Activated naive CD4-positive, alpha-beta T cell treated with anti-CD3 and anti-CD28 coated beads, Interleukin-2, amount 50 U/mL, for 24 hours (primary cell): ENCODE data around the gene PRR14.

Source experiments
- H3K27ac Mint-ChIP-seq: one replicate; pipeline ENCODE4 v1.8.0; 2021; ENCODE audit warnings: mild to moderate bottlenecking, mixed read lengths
- H3K27me3 Mint-ChIP-seq: one replicate; pipeline ENCODE4 v1.8.0; 2021; ENCODE audit warnings: mixed read lengths
- H3K36me3 Mint-ChIP-seq: one replicate; pipeline ENCODE4 v1.8.0; 2021; ENCODE audit warnings: mixed read lengths
- H3K4me1 Mint-ChIP-seq: one replicate; pipeline ENCODE4 v1.8.0; 2021; ENCODE audit warnings: mixed read lengths
- H3K4me3 Mint-ChIP-seq: one replicate; pipeline ENCODE4 v1.8.0; 2021; ENCODE audit warnings: mild to moderate bottlenecking, mixed read lengths
- H3K9me3 Mint-ChIP-seq: one replicate; pipeline ENCODE4 v1.8.0; 2021; ENCODE audit warnings: mixed read lengths

PRR14 gene

GRCh38 chr16:30650369-30651123, at the start of gene PRR14:
Gene PRR14, plus strand, starts transcription at chr16:30650960. Its CDS starts 686 bp downstream, at chr16:30651646.
- Mint-ChIP-seq H3K9me3 (no peaks in the 10 kb centered on the region), H3K36me3 (peaks cover 11% of the 10 kb centered on the region), H3K27me3 (no peaks in the 10 kb centered on the region), H3K4me1 (peaks cover 23% of the 10 kb centered on the region), H3K4me3 (peak within 1 kb of the TSS; percentile 98), H3K27ac (peak within 1 kb of the TSS; percentile 98)

- Mint-ChIP-seq H3K36me3 (peaks cover 7% of the 10 kb centered on the region), H3K27me3 (no peaks in the 10 kb centered on the region), H3K4me1 (peaks cover 8% of the 10 kb centered on the region), H3K4me3 (no peak overlapping the region), H3K27ac (peak overlapping the region; percentile 68), H3K9me3 (no peaks in the 10 kb centered on the region)
Observed at GRCh38 chr16:30601966-30602365, 48.8 kb upstream of the PRR14 start.

GRCh38 chr16:30602616-30603277, 48.0 kb upstream of the PRR14 start:
- H3K27ac Mint-ChIP-seq = no peak overlapping the region
- no peaks in the 10 kb centered on the region for H3K27me3 Mint-ChIP-seq
- no peak overlapping the region for H3K4me3 Mint-ChIP-seq
- H3K9me3 Mint-ChIP-seq = no peaks in the 10 kb centered on the region
- peaks cover 7% of the 10 kb centered on the region for H3K36me3 Mint-ChIP-seq
- H3K4me1 Mint-ChIP-seq = peaks cover 13% of the 10 kb centered on the region

DNA sequence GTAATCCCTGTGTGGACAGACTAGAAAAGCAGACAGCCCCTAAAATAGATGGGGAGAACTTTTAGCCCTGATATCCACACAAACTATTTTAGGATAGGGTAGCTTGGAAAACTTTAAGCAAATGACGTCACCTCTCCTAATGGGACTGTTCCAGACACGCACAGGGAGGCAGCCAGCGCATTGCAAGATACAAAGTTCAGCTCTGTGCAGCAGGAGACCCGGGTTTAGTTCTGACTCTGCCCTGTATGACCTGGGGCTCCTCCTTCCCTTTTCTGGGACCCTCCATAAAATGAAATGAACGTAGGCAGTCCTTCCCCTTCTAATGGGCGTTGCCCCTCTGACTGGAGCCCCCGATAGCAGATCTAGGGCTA, 46.8 kb upstream of the PRR14 start:
- Mint-ChIP-seq H3K27ac (no peak overlapping the region), H3K36me3 (peaks cover 8% of the 10 kb centered on the region), H3K4me1 (peaks cover 18% of the 10 kb centered on the region), H3K9me3 (no peaks in the 10 kb centered on the region), H3K4me3 (no peak overlapping the region), H3K27me3 (no peaks in the 10 kb centered on the region)

- H3K27me3 Mint-ChIP-seq = no peaks in the 10 kb centered on the region
- H3K9me3 Mint-ChIP-seq = no peaks in the 10 kb centered on the region
- H3K27ac Mint-ChIP-seq = no peak overlapping the region
- peaks cover 22% of the 10 kb centered on the region for H3K4me1 Mint-ChIP-seq
- H3K4me3 Mint-ChIP-seq = no peak overlapping the region
- peaks cover 8% of the 10 kb centered on the region for H3K36me3 Mint-ChIP-seq
Observed at GRCh38 chr16:30604316-30604947, 46.3 kb upstream of the PRR14 start.

- H3K27me3 Mint-ChIP-seq = no peaks in the 10 kb centered on the region
- no peaks in the 10 kb centered on the region for H3K9me3 Mint-ChIP-seq
- H3K4me3 Mint-ChIP-seq = no peak overlapping the region
- H3K36me3 Mint-ChIP-seq = peaks cover 8% of the 10 kb centered on the region
- peaks cover 23% of the 10 kb centered on the region for H3K4me1 Mint-ChIP-seq
- peak overlapping the region; percentile 59 for H3K27ac Mint-ChIP-seq
Observed at GRCh38 chr16:30605158-30605557, 45.6 kb upstream of the PRR14 start.

DNA sequence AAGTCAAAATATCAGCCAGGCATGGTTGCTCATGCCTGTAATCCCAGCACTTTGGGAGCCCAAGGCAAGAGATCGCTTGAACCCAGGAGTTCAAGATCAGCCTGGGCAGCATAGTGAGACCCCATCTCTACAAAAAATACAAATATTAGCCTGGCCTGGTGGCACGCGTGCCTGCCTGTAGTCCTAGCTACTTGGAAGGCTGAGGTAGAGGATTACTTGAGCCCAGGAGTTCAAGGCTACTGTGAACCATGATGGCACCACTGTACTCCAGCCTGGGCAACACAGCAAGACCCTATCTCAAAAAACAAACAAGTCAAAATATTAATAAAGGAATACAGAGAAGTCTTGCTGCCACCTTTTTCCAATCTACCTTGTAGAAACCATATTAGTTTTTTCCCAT, 44.8 kb upstream of the PRR14 start:
- H3K9me3 Mint-ChIP-seq = no peaks in the 10 kb centered on the region
- no peaks in the 10 kb centered on the region for H3K27me3 Mint-ChIP-seq
- no peak overlapping the region for H3K27ac Mint-ChIP-seq
- no peak overlapping the region for H3K4me3 Mint-ChIP-seq
- H3K36me3 Mint-ChIP-seq = peaks cover 8% of the 10 kb centered on the region
- H3K4me1 Mint-ChIP-seq = peaks cover 27% of the 10 kb centered on the region

DNA sequence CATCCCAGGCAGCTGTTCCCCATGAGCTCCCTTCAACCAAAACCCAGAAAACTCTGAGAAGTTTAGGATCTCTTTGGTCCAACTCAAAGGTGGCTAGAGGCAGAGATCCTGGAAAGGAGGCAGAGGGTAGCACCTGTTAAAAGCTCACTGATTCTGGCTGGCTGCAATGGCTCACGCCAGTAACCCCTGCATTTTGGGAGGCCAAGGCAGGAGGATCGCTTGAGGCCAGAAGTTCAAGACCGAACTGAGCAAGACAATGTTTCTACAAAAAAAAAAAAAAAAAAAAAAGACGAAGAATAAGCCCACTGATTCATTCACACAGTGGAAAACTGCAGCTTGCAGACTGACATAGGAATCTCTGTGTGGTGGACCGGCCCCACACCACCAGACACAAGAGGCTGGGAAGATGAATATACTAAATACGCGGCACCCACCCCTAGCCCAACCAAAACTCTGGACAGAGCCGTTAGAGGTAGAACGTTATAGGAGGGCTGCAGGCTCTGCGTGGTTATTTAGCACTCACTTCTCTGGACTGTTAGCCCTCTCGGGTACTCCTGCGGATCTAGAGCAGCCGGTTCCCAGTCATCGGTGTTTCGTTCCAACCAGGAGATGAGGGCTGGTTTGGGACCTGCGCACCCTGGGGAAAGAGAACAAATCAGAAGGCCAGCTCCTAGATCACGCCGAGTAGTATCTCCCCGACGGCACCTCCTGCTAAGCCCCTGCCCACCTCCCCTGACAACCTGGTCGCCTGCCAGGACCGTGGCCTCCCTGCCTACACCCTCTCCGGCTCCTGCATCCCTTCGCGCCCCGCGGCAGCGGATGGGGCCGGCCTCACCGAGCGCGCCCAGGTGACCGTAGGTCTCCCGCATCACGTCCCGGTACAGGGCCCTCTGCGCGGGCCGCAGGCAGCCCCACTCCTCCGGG, 41.5 kb upstream of the PRR14 start:
- H3K27me3 Mint-ChIP-seq = no peaks in the 10 kb centered on the region
- peaks cover 27% of the 10 kb centered on the region for H3K4me1 Mint-ChIP-seq
- H3K27ac Mint-ChIP-seq = peak overlapping the region; percentile 83
- H3K9me3 Mint-ChIP-seq = no peaks in the 10 kb centered on the region
- peaks cover 8% of the 10 kb centered on the region for H3K36me3 Mint-ChIP-seq
- peak overlapping the region; percentile 95 for H3K4me3 Mint-ChIP-seq

- Mint-ChIP-seq H3K4me3 (peak within 1 kb of the TSS; percentile 95), H3K9me3 (no peaks in the 10 kb centered on the region), H3K27ac (peak within 1 kb of the TSS; percentile 98), H3K4me1 (peaks cover 27% of the 10 kb centered on the region), H3K36me3 (peaks cover 7% of the 10 kb centered on the region), H3K27me3 (no peaks in the 10 kb centered on the region)
Observed at GRCh38 chr16:30609926-30610839, 40.6 kb upstream of the PRR14 start, which contains the start of gene ZNF689. Gene ZNF689, minus strand, starts transcription at chr16:30610389. Its CDS starts 348 bp downstream, at chr16:30610041.

GRCh38 chr16:30615358-30616091, 35.2 kb upstream of the PRR14 start:
- H3K9me3 Mint-ChIP-seq = no peaks in the 10 kb centered on the region
- H3K27me3 Mint-ChIP-seq = no peaks in the 10 kb centered on the region
- no peak overlapping the region for H3K27ac Mint-ChIP-seq

GRCh38 chr16:30619202-30619601, 31.6 kb upstream of the PRR14 start:
- Mint-ChIP-seq H3K27me3 (no peaks in the 10 kb centered on the region), H3K4me1 (no peaks in the 10 kb centered on the region), H3K9me3 (no peaks in the 10 kb centered on the region), H3K27ac (no peak overlapping the region), H3K36me3 (no peaks in the 10 kb centered on the region), H3K4me3 (no peak overlapping the region)

More at GRCh38 chr16:30615358-30616091, 35.2 kb upstream of the PRR14 start:
- Mint-ChIP-seq H3K4me1 (peaks cover 1% of the 10 kb centered on the region), H3K36me3 (no peaks in the 10 kb centered on the region), H3K4me3 (no peak overlapping the region)

GRCh38 chr16:30619638-30620037, 31.1 kb upstream of the PRR14 start:
- Mint-ChIP-seq H3K27ac (no peak overlapping the region), H3K4me1 (no peaks in the 10 kb centered on the region), H3K27me3 (no peaks in the 10 kb centered on the region), H3K36me3 (no peaks in the 10 kb centered on the region), H3K4me3 (no peak overlapping the region), H3K9me3 (no peaks in the 10 kb centered on the region)

DNA sequence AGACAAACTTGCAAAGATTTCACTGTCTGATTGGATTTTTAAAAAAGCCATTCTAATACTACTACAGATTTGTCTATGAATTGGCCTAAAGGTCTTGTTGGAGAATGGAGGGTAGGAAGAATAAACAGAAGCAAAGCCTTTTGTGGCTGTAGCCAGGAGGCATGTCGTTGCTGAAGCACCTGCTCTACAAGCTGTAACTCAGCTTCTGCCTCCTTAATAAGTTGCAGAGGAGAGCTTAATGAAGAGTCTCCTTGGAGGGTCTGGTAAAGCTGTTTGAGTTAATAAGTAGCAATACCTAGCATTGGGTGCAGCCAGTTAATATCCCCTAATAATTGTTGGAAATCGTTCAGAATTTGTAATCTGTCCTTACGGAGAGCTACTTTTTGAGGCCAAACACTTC, 30.6 kb upstream of the PRR14 start:
- no peak overlapping the region for H3K4me3 Mint-ChIP-seq
- H3K27ac Mint-ChIP-seq = no peak overlapping the region
- H3K27me3 Mint-ChIP-seq = no peaks in the 10 kb centered on the region
- H3K4me1 Mint-ChIP-seq = no peaks in the 10 kb centered on the region
- no peaks in the 10 kb centered on the region for H3K9me3 Mint-ChIP-seq
- no peaks in the 10 kb centered on the region for H3K36me3 Mint-ChIP-seq

DNA sequence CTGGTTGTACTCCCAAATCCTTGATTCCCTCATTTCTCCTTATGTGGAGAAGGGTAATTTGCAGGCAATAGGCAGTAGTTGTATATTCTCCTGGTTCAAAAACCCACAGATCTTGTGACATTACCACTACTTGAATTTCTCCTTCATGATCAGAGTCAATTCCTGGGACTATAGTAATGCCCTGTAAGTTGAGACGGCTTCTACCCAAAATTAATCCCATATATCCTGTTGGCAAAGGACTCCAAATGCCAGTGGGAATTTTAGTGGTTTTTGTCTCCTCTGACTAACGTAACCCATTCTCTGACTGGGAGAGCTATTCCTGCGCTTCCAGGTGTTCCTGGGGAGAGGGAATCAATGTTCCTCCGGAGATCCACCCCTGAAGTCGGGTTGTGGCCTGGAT, 29.0 kb upstream of the PRR14 start:
- no peaks in the 10 kb centered on the region for H3K4me1 Mint-ChIP-seq
- H3K27me3 Mint-ChIP-seq = no peaks in the 10 kb centered on the region
- H3K36me3 Mint-ChIP-seq = no peaks in the 10 kb centered on the region
- no peak overlapping the region for H3K4me3 Mint-ChIP-seq
- no peak overlapping the region for H3K27ac Mint-ChIP-seq
- no peaks in the 10 kb centered on the region for H3K9me3 Mint-ChIP-seq
